ENCODE measurements around the gene KLHL40.

The KLHL40 gene

DNA sequence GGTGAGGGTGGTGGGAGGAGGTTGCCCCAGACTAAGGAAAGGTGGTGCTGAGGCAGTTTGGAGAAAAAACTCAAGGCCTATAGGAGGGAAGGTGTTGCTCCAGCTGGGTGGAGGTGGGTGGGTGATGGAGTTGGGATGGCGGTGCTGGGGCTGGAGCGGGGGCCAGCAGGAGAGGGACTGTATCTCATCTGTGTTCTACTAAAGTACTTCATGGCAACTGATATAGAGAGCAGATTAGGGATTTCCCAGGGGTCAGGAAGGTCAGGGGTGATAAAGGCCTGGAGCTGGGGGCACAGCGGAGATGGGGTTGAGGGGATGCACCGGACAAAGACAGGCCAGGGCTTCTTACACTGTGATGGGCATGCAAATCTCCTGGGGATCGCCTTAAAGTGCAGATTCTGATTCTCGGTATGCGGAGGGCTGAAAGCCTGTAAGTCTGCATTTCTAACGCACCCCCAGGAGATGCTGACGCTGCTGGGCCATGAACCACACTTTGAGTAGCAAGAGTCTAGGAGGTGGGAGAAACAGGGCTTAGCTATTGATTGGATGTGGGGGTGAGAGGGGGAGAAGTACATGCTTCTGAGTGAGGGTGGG lies 4.2 kb downstream of the KLHL40 start:
- no peak for DNase-seq (ENCODE audit: low spot score)

DNA sequence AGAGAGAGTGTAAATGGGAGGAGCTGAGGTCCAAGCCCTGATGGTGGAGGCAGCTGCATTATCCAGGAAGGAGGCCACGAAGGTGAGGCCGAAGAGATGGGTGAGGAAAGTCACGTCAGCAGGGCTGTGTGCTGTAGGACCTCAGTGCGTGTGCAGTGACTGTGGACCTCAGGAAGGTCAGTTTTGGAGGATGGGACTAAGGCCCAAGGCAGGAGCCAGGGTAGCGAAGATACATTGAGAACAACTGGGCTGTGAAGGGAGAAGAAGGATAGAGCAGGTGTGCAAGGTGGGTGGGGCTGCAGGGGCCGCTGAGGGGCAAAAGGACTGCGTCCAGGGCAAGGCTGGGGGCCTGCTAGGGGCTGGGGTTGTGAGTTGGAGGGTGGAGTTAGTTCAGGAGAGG lies 4.9 kb downstream of the KLHL40 start:
- no peak for DNase-seq (ENCODE audit: low spot score)

DNA sequence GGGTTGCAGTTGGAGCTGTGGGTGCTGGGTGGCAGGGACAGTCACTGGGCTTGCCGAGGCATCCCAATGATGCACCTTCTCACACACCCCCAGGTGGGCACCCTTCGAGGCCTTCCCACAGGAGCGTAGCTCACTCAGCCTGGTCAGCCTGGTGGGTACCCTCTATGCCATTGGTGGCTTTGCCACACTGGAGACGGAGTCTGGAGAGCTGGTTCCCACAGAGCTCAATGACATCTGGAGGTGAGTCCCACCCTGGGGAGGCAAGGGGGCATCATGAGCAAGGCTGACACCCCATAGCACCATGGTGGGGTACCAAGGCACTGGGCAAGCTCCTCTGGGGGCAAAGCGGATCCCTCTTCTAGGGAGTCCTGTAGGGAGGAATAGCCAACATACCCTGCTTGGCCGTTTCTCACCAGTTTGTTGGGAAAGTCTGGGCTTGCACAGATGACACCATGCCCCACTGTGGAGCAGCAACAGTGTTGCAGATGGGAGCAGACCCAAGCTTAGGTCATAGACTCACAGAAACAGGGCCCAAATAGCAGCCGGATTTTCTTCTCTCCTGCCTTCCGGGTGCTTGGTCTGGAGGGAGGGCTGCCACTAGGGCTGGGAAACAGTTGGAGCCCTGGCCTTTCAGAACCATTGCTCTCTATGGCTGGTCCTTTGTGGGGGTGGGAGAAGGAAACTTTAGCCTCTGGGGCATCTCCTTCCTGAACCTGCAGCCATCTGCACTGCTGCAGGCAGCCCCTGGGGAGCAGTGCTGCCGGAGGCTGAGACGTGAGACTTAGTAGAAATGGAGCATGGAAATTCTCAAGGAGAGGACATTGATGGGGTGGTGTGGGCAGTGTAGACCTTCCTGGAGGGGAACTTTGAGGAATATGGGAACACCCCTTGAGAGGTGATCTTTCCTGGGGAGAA lies 5.7 kb downstream of the KLHL40 start:
- DNase-seq (ENCODE audit: low spot score), result no peak

DNA sequence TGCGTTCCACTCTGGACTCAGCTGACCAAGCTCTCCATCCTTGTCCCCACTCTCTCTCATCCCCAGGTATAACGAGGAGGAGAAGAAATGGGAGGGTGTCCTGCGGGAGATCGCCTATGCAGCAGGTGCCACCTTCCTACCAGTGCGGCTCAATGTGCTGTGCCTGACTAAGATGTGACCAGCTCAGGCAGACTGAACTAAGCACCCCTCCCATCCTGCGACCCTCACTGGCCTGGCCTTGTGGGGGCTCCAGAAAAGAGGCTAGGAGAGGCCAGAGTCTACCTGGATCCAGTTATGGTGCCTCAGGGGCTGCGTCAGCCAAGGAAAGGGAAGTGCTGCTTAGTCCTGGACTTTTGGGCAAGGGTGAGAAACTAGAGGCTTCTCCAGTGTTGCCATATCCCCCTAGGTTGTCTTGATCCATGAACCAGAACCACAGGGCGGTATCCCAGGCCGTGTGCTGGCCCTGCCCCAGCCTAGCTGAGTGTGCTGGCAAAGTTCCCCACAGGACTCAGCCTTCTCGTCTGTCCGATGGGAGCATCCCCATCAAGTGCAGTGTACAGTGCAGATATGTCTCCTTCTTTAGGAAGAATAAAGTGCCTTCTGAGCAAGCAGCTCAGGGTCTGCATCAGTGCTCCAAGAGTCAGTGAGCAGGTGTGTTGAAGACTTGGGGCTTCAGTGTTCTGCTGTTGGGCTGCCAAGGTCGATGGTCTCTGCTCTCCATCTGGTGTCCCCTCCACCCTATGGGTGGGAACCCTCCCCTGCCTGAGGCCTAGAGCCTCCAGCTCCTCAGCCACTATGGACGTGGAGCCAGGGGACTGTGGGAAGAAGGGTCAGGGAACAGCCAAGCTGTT lies 6.7 kb downstream of the KLHL40 start:
- DNase-seq (ENCODE audit: low spot score), result no peak

DNA sequence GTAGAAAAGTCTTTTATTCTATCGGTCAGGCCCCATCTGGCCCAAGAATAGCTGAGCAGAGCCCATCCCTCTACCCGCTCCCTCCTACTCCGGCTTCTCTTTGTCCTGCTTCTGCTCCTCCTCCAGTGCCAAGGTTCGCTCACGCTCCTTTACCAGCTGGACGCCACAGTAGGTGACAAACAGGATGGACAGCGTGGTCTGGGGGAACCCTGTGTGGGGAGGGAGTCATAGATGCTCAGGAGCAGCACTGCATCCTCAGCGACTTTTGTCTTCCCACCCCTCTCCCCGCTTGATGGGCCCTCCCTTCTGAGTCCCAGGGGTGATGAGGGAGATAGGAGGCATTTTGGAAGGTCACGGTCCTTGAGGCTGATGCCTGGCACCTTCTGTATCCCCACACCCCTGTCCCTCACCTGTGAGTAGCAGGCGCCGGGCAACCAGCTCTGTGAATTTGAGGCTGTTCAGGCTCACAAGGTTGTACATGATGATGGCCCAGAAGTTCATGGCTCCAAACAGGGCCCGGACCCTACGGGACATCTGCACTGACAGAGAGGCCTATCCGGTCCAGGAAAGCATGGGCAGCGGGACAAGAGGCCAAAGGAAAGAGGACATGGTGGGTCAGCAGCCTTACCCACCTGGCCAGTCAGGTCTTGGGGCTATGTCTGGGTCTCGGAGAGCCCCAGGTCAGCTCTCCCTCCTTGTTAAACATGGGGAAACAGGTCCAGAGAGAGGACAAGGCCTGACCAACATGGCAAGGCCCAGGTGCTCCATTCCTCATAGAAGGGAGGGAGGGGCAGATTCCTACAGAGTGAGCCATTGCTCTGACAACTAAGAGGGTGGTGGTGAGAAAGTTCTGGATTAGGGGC lies 7.6 kb downstream of the KLHL40 start:
- no peak for DNase-seq (ENCODE audit: low spot score)

DNA sequence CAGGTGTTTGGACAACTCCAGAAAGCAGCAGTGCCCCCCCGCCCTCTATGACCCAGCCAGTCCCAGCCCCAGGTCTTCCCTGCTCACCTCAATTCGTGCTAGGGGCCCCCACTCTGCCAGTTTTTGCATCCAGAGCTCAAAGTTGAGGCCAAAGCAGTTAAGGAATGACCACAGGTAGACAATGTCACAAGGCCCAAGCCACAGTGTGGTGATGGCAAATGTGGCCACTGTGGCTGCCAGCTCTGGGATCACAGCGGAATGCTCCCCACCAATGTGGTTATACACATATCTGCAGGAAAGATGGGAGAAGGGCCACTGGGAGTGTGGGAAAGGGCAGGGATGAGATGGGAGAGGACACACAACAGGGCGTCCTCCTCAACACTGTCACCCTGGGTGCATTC lies 8.2 kb downstream of the KLHL40 start:
- no peak for DNase-seq (ENCODE audit: low spot score)

DNA sequence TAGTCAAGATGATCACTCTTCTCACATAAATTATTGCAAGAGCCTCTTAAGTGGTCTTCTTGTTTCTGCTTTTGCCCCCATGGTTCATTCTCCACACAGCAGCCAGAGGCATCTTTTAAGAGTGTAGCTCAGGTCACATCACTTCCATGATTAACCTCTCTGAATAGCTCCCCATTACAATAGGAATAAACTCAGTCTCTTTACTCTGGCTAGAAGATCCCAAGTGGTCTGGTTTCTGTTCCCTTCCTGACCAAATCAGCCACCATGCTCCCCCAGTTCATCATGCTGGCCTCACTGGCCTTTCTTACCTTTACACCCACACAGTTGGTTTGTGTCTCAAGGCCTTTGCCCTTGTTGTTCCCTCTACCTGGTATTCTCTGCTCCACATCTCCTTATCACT lies 9.0 kb downstream of the KLHL40 start:
- DNase-seq (ENCODE audit: low spot score), result no peak

DNA sequence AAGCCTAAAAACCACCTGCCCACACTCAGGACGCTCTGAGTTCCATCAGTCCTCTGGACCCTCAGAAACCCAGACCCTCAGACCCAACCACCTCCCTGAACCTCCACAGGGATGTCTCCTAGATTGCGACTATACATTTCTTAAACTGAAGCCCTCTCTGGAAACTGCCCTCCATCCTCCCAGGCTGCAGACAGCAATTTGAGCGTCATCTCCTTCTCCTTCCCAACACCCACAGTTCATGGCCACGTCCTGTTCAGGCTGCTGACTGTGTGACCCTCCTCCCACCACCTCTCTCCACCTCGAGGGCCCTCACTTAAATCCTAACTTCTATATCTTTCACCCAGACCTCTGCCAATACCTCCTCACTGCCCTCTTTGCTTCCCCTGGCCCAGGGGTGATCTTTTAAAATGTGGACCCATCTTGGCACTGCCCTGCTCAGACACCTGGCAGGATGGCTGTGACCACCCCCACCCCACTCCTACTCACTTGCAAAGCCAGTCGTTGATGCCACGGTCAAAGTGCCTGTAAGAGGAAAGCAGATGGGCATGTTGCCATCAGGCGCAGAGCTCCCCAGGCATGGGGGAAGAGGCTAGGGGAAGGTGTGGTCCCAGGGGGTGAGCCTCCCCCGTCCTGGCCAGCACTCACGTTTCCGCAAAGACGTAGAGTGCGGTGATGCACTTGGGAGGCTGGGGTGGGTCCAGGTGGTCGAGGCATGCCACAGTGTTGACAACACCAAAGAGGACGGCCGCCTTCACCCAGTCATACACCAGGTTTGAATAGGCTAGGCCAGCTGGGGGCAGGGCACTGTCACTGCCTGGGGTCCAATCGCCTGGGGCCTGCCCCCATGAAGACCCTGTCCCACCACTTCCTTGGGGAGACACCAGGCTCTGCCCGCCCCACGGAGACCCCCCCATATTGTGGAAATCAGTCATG lies 11.3 kb downstream of the KLHL40 start:
- no peak for DNase-seq (ENCODE audit: low spot score)

DNA sequence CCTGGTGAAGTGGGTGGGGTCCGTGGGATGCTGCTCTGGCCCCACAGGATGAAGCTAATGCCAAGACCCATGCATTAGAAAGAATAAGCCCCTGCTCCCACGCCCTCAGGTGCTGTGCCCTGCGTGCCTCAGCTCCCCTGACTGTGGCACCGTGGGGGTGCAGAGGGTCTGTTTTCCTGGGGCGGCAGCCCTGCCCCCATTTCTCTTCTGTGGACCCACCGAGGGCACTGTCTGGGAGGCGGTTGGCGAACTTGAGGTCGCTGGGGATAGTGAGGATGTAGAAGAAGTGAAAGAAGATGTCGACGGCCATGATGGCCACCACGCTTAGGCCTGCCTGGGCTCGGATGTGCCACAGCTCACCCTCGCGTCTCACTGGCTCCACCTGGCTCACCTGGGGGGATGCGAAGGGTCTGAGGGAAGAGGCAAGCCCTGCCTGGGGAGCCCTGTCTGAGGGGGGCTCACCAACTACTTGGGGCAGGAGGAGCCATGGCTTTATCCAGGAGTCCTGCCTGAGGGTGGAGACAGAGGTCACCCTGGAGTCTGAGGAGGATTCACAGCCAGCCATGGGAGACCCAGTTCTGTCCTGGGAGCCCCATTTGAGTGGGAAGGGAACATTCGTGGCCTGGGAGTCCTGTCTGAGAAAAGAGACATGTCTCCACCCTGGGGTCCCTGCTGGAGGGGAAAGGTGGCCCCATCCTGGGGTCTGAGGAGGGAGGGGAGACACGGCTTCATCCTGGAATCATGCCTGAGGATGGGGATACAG lies 12.1 kb downstream of the KLHL40 start:
- no peak for DNase-seq (ENCODE audit: low spot score)

DNA sequence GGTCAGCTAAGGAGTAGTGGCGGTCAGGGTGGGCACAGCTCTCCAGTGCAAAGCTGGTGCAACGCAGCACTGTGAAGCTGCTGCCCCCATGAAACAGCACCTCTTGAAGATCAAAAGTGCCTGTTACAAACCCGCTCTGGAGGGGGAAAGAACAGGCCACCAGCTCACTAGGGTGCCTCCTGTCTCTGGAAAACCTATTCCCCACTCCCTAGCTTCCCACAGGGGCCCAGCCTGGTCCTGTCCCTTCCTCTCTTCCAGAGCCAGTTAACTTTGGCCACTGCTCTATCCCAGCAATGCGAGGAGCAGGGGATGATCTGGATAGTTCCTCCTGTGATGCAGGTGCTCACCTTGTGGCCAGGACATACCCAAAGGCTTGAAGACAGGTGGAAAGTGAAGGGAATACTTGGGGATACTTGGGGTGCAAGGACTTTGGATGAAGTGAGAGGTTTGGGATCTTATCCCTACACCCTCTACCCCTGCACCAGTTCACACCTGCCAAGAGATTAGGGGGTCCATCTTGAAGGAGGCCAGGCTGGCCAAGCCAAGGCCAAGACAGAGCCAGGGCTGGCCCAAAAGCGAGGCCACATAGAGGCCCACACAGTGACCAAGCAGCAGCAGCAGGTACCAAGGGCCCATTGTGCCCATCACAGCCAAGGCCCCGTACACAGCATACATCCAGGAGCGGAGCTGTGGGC lies 13.0 kb downstream of the KLHL40 start:
- no peak for DNase-seq (ENCODE audit: low spot score)

DNA sequence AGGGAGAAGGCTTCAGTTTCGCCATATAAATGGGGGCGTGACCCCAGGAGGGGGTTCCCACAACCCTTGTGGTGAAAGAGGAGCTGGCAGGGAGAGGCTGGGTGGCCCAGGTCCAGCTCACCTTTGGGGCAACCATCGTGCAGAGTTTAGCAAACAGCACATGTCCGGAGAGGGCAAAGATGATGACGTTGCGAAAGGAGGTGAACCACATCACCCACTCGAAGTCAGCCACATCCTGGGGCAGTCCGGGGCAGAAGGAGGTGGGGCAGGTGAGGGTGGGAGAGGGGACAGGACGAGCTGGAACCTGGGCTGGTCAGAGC lies 13.5 kb downstream of the KLHL40 start:
- DNase-seq (ENCODE audit: low spot score), result no peak

DNA sequence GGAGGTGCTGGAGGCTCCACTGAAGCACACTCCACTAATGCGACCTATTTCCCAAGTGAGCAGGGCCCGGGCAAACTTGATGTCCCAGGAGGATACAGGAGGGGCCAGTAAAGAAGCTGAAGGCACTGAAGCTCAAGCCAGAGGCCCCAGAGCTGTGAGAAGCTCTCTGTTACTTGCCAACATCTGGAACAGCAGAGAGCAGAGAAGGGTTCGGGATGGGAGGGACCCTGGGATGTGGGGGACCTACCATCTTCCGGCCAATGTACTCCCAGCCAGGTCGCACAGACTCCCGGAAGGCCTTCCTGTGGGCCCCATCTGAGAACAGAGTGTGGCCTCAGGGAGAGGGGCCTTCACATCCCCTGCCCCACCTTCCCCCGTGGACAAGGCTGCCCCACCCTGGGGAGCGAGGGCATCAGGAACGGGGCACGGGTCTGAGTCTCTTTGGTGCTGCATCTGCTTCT lies 14.2 kb downstream of the KLHL40 start:
- no peak for DNase-seq (ENCODE audit: low spot score)

DNA sequence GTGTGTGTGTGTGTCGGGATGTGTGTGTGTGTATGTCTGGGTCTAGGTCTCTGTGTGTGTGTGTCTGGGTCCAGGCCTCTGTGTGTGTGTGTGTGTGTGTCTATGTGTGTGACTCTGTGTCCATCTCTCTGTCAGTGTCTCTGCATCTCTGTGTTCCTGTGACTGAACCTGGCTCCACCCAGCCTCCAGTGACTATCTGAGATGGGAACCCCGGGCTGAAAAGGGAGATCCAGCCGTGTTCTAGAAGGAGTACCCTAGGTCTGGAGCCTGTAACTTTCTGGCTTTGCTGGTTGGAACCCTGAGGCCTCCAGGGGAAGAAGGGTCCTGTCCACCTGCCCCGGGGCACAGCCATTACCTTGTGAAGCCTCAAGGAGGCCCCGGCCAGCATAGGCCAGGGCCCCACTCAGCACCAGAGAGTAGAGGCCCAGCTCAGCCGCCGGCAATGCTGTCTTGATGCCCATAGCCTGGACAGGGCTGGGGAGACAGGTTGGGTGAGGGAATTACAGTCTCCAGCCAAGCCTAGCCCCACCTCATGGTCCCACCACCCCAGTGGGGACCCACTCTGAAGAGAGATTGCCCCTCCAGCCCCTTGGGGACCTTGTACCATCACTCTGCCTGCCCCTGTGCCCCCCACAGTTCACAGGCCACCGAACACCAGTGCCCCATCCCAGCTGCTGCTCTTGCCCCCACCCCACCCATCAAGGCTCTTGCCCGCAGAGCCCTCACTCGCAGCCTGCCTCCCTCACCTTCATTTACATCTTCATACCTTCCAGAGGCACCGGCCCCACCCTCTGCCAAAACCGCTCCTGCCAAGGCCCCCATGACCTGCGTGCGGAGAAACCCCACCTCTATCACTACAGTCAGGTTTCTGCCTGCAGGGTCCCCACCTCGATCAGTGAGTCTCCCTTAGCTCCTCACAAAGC lies 15.3 kb downstream of the KLHL40 start:
- no peak for DNase-seq (ENCODE audit: low spot score)

DNA sequence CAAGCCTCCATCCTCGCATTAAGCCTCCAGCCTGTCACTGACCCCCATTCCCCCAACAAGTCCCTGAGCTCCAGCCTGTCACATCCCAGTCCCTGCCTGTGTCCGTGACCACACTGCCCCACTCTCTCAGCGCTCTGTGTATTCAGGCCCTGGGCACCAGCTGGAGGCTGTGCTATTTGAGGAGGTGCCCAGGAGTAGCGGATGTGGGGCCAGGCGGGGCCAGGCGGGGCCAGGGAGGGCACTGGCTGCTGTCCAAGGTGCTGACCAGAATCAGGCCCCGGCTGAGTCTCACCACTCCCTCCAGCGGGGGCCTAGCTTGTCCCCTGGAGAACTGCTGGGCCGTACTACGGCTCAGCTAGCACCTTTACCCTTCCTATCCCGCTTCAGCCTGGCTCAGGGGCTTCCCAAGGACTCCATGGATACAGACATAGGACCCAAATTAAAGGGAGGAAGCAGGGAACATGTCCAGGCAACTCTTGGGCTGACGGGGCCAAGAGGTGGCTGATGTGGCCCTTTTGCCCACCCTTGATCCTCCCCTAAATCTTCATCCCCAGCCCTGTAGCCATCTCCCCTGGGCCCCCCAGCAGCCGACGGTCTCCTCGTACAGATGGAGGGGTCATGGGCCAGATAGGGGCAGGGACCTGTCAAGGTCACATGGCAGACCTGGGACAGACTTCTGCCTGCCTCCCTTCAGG lies 16.2 kb downstream of the KLHL40 start:
- DNase-seq (ENCODE audit: low spot score), result peak; percentile 46

DNA sequence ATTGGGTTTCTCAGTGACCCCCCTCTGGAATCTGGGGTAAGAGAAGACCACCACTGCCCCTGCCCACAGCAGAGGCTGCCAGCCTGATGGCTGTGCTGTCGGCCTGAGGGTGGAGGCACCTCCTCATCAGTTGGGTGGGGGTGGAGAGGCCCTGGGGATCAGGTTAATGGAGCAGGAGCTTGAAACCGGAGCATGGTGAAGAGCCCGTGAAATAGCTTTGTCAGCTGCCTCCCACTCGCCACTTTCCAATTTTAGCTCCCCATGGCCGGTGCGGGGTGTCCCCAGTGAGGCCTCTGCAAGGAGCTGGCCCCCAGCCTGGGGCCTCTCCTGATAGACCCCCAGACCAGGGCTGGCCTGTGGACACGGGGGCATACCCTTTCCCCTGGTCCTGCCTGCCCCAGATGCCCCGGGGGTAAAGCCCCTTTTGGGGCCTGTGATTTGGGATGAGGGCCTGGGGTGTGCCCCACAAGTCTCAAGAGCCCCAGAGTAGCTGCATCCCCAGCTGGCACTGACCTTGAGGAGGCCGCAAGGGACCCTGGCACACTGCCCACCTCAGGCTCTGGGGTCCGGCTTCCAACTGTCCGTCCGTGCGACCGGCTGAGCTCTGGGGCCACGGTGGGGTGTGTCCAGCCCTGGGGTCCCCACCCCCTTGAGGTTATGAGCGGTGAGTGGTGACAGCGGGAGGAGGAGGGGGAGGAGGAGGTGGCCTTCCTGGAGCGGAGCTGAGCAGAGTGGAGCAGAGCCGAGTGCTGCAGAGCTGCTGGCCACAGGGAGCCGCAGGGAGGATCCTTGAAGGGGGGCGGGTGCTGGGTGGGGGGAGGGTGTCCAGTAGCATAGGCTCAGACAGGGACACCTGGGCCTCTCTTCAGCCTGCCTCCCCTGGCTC lies 17.0 kb downstream of the KLHL40 start, which contains the start of gene HHATL:
HHATL (minus strand) TSS at position 733 of the 886 bp plus-strand sequence. CDS start 1,972 bp downstream, outside the sequence.
- no peak for DNase-seq (ENCODE audit: low spot score)

DNA sequence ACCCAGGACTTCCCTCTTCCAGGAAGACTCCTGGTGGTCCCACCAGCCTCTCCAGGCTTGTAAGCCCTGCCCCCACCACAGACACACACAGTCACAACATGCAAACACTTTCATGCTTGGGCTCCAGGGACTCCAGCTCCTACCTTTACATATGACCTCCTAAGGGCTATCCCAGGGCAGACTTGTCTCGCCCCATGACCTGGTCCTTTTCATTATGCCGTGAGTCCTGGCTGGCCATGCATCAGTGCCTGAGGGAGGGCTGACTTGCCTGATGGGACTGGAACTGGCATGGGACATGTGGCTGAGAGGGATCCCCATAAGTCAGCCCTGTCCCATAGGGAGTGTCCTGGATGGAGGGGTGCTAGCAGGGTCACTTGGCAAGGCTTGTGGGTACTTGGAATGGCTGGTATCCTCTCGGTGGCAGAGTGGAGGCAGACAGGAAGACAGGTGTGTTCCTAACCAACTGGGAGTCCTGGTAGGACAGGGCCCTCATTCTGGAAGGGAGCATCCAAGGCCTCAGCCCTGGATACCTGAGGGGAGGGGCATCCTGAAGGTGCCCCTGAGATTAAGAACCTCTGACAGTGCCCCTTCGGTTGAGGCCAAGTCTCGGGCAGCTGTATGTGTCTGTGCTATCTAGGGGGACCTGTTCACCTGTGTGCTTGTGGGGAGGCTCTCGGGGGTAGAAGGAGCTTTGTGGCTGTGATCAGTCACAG lies 17.8 kb downstream of the KLHL40 start:
- DNase-seq (ENCODE audit: low spot score), result no peak

Measured in CD4-positive, alpha-beta T cell treated with Interleukin-15 for 4 hours (primary cell).